GM23338 (cell line): ENCODE results near the gene PRR27. TPM values are rescaled to one million over a fixed set of nuclear protein-coding genes. Genes with fewer than 3 reads are reported as not detected.

Experiments used
- CREB1 ChIP-seq: fragments of 250-450 bp; sonication (Bioruptor Pico); IDR thresholded peaks from 2 replicates; pipeline ENCODE4 v1.5.0; 2020; ENCODE audit warnings: low read depth, mild to moderate bottlenecking, moderate library complexity
- EZH2phosphoT487 ChIP-seq: fragments of 200-600 bp; sonication (generic); IDR thresholded peaks from one replicate; pipeline ENCODE4 v1.8.1; 2018; ENCODE audit warnings: antibody characterized with exemption; ENCODE audit not compliant: unreplicated experiment
- JUNB ChIP-seq: IDR thresholded peaks from one replicate; pipeline ENCODE4 v1.6.1; 2016; ENCODE audit warnings: antibody characterized with exemption; ENCODE audit not compliant: unreplicated experiment
- NANOG ChIP-seq: IDR thresholded peaks from 2 replicates; pipeline ENCODE4 v1.6.1; 2016; ENCODE audit warnings: antibody characterized with exemption, borderline replicate concordance
- POLR2AphosphoS5 ChIP-seq: IDR thresholded peaks from 2 replicates; pipeline ENCODE4 v1.6.1; 2016; ENCODE audit warnings: antibody characterized with exemption, low read depth
- STAT1 ChIP-seq: IDR thresholded peaks from one replicate; pipeline ENCODE4 v1.6.1; 2016; ENCODE audit warnings: antibody characterized with exemption; ENCODE audit not compliant: unreplicated experiment
- ZNF114 ChIP-seq: fragments of 250-450 bp; sonication (Bioruptor Pico); IDR thresholded peaks from 2 replicates; pipeline ENCODE4 v1.5.0; 2020; ENCODE audit warnings: mild to moderate bottlenecking, moderate library complexity
- ZNF331 ChIP-seq: fragments of 250-450 bp; sonication (Bioruptor Pico); IDR thresholded peaks from 2 replicates; pipeline ENCODE4 v1.5.0; 2020; ENCODE audit warnings: low read depth, mild to moderate bottlenecking, moderate library complexity
- polyA plus RNA-seq: library from polyadenylated mRNA; unstranded; fragments of >200 nt; fragmentation: Nextera tagmentation; extraction: Ambion mirVana; gene quantifications from 2 replicates; pipeline ENCODE4 v1.2.1, GENCODE V29; 2016
- total RNA-seq: library from RNA; depleted of rRNA; stranded (reverse); fragments of >200 nt; shearing (Covaris generic); gene quantifications from 2 replicates; pipeline ENCODE4 v1.2.3, GENCODE V29; 2014
- TF ChIP-seq, protein P1 (sequence below): fragments of 250-450 bp; sonication (Bioruptor Pico); IDR thresholded peaks from 2 replicates; pipeline ENCODE4 v1.5.0; 2020; ENCODE audit warnings: mild to moderate bottlenecking, moderate library complexity
- TF ChIP-seq, protein P2 (sequence below): IDR thresholded peaks from 2 replicates; pipeline ENCODE4 v1.6.1; 2016; ENCODE audit warnings: antibody characterized with exemption
- TF ChIP-seq, protein P3 (sequence below): IDR thresholded peaks from one replicate; pipeline ENCODE4 v1.6.1; 2018; ENCODE audit warnings: antibody characterized with exemption; ENCODE audit not compliant: unreplicated experiment

The PRR27 gene
- total and polyA plus RNA-seq, 2 experiments from 2014 or later: not detected

DNA sequence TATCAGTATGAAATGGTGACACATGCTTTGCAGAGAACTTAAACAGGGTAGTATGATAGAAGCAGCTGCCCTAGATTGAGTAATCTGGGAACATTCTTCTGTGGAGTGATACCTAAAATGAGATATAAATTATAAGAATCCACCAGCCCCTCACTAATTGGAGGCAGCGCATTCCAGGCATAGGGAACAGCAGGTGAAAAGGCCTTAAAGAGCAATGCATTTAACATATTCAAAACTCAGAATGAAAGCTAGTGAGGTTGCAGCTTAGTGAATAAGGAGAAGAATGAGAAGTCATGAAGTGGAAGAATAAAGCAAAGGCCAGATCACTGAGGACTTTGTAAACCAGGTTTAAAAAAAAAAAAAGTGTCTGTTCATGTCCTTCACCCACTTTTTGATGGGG is 36.5 kb downstream of the PRR27 start (continued):
- TF ChIP-seq, protein P1, sequence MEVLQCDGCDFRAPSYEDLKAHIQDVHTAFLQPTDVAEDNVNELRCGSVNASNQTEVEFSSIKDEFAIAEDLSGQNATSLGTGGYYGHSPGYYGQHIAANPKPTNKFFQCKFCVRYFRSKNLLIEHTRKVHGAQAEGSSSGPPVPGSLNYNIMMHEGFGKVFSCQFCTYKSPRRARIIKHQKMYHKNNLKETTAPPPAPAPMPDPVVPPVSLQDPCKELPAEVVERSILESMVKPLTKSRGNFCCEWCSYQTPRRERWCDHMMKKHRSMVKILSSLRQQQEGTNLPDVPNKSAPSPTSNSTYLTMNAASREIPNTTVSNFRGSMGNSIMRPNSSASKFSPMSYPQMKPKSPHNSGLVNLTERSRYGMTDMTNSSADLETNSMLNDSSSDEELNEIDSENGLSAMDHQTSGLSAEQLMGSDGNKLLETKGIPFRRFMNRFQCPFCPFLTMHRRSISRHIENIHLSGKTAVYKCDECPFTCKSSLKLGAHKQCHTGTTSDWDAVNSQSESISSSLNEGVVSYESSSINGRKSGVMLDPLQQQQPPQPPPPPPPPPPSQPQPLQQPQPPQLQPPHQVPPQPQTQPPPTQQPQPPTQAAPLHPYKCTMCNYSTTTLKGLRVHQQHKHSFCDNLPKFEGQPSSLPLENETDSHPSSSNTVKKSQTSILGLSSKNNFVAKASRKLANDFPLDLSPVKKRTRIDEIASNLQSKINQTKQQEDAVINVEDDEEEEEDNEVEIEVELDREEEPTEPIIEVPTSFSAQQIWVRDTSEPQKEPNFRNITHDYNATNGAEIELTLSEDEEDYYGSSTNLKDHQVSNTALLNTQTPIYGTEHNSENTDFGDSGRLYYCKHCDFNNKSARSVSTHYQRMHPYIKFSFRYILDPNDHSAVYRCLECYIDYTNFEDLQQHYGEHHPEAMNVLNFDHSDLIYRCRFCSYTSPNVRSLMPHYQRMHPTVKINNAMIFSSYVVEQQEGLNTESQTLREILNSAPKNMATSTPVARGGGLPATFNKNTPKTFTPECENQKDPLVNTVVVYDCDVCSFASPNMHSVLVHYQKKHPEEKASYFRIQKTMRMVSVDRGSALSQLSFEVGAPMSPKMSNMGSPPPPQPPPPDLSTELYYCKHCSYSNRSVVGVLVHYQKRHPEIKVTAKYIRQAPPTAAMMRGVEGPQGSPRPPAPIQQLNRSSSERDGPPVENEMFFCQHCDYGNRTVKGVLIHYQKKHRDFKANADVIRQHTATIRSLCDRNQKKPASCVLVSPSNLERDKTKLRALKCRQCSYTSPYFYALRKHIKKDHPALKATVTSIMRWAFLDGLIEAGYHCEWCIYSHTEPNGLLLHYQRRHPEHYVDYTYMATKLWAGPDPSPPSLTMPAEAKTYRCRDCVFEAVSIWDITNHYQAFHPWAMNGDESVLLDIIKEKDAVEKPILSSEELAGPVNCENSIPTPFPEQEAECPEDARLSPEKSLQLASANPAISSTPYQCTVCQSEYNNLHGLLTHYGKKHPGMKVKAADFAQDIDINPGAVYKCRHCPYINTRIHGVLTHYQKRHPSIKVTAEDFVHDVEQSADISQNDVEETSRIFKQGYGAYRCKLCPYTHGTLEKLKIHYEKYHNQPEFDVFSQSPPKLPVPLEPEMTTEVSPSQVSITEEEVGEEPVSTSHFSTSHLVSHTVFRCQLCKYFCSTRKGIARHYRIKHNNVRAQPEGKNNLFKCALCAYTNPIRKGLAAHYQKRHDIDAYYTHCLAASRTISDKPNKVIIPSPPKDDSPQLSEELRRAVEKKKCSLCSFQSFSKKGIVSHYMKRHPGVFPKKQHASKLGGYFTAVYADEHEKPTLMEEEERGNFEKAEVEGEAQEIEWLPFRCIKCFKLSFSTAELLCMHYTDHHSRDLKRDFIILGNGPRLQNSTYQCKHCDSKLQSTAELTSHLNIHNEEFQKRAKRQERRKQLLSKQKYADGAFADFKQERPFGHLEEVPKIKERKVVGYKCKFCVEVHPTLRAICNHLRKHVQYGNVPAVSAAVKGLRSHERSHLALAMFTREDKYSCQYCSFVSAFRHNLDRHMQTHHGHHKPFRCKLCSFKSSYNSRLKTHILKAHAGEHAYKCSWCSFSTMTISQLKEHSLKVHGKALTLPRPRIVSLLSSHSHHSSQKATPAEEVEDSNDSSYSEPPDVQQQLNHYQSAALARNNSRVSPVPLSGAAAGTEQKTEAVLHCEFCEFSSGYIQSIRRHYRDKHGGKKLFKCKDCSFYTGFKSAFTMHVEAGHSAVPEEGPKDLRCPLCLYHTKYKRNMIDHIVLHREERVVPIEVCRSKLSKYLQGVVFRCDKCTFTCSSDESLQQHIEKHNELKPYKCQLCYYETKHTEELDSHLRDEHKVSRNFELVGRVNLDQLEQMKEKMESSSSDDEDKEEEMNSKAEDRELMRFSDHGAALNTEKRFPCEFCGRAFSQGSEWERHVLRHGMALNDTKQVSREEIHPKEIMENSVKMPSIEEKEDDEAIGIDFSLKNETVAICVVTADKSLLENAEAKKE (CRISPR knock-in tag): no peak
- TF ChIP-seq POLR2AphosphoS5: no peak
- no peak for TF ChIP-seq CREB1 (CRISPR knock-in tag)
- TF ChIP-seq, protein P2, sequence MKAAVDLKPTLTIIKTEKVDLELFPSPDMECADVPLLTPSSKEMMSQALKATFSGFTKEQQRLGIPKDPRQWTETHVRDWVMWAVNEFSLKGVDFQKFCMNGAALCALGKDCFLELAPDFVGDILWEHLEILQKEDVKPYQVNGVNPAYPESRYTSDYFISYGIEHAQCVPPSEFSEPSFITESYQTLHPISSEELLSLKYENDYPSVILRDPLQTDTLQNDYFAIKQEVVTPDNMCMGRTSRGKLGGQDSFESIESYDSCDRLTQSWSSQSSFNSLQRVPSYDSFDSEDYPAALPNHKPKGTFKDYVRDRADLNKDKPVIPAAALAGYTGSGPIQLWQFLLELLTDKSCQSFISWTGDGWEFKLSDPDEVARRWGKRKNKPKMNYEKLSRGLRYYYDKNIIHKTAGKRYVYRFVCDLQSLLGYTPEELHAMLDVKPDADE: no peak
- TF ChIP-seq ZNF114 (CRISPR knock-in tag): no peak
- no peak for TF ChIP-seq ZNF331
- TF ChIP-seq STAT1: no peak
- TF ChIP-seq NANOG: no peak
- TF ChIP-seq EZH2phosphoT487: no peak
- TF ChIP-seq, protein P3, sequence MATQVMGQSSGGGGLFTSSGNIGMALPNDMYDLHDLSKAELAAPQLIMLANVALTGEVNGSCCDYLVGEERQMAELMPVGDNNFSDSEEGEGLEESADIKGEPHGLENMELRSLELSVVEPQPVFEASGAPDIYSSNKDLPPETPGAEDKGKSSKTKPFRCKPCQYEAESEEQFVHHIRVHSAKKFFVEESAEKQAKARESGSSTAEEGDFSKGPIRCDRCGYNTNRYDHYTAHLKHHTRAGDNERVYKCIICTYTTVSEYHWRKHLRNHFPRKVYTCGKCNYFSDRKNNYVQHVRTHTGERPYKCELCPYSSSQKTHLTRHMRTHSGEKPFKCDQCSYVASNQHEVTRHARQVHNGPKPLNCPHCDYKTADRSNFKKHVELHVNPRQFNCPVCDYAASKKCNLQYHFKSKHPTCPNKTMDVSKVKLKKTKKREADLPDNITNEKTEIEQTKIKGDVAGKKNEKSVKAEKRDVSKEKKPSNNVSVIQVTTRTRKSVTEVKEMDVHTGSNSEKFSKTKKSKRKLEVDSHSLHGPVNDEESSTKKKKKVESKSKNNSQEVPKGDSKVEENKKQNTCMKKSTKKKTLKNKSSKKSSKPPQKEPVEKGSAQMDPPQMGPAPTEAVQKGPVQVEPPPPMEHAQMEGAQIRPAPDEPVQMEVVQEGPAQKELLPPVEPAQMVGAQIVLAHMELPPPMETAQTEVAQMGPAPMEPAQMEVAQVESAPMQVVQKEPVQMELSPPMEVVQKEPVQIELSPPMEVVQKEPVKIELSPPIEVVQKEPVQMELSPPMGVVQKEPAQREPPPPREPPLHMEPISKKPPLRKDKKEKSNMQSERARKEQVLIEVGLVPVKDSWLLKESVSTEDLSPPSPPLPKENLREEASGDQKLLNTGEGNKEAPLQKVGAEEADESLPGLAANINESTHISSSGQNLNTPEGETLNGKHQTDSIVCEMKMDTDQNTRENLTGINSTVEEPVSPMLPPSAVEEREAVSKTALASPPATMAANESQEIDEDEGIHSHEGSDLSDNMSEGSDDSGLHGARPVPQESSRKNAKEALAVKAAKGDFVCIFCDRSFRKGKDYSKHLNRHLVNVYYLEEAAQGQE: no peak
- TF ChIP-seq JUNB: no peak
